Measurements from ENCODE around the gene FAM13A. TPM values are rescaled to one million over a fixed set of nuclear protein-coding genes. Genes with fewer than 3 reads are reported as not detected.

Gene FAM13A
- total and polyA plus RNA-seq, 2 of the 13 experiments (the other 11 are each of a cell fraction or from before 2014, with no cell fraction given), result 1.2 to 36.2 TPM

GRCh38 chr4:88964450-88964849 is 92.5 kb downstream of the FAM13A start:
- no peak for DNase-seq (ENCODE audit: low spot score)
- CTCF ChIA-PET (ENCODE audit: low intra/inter-chr PET ratio, low total read pairs), result no interaction called here

GRCh38 chr4:88963817-88964216 is 93.2 kb downstream of the FAM13A start:
- in situ Hi-C loops (cut with HindIII; ENCODE audit: extremely low pct_ligation_motif_present, low pct_unique_long_range_greater_than_20kb), result no loop called here
- Histone ChIP-seq H3K9me3 (ENCODE audit: low read length) (no peaks in the 10 kb centered on the region), H3K4me3 (replicated peaks in 1 of 3; ENCODE audit: insufficient read depth in 1 of 3, low read depth in 2 of 3, low read length in 3 of 3) (no peak overlapping the region), H4K20me1 (ENCODE audit: insufficient read depth, low read length) (no peaks in the 10 kb centered on the region), H3K27ac (ENCODE audit: extremely low read length, insufficient read depth, low read length) (no peak overlapping the region), H2AFZ (ENCODE audit: low read length) (no peak overlapping the region), H3K4me1 (ENCODE audit: insufficient read depth, low read length) (peaks cover 15% of the 10 kb centered on the region), H3K36me3 (replicated peaks in 1 of 2; ENCODE audit: control insufficient read depth in 1 of 2, insufficient read depth in 2 of 2, low read length in 2 of 2) (no peaks in the 10 kb centered on the region), H3K9ac (ENCODE audit: insufficient read depth, low read depth, low read length) (no peak overlapping the region), H3K79me2 (ENCODE audit: insufficient read depth, low read length) (no peaks in the 10 kb centered on the region), H3K4me2 (ENCODE audit: low read depth, low read length) (no peak overlapping the region), H3K27me3 (ENCODE audit: control insufficient read depth in 1 of 2, insufficient read depth in 2 of 2, low read length in 2 of 2) (no peaks in the 10 kb centered on the region; a peak in 2 of 5 replicates)
- whole genome bisulfite sequencing (ENCODE audit: low lambda C conversion rate), result 12% methylated on average over 2 of the region's 2 CpGs
- no TSS peak for BruUV-seq (replicated peaks)
- intact Hi-C loops (cut with micrococcal nuclease; ENCODE audit: unreplicated experiment), result no loop called here
- ChIA-PET POLR2A (no interaction called here), CTCF (ENCODE audit: low intra/inter-chr PET ratio, low total read pairs) (no interaction called here)
- TF ChIP-seq MBNL3 (CRISPR knock-in tag; conservative IDR thresholded peaks at IDR 0.05), result no peak
- TF ChIP-seq, protein P1, sequence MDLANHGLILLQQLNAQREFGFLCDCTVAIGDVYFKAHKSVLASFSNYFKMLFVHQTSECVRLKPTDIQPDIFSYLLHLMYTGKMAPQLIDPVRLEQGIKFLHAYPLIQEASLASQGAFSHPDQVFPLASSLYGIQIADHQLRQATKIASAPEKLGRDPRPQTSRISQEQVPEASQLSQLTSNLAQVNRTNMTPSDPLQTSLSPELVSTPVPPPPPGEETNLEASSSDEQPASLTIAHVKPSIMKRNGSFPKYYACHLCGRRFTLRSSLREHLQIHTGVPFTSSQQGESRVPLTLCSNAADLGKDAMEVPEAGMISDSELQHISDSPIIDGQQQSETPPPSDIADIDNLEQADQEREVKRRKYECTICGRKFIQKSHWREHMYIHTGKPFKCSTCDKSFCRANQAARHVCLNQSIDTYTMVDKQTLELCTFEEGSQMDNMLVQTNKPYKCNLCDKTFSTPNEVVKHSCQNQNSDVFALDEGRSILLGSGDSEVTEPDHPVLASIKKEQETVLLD (CRISPR knock-in tag; IDR thresholded peaks at IDR 0.05; ENCODE audit: low read depth), result no peak
- TF ChIP-seq HDAC2 (CRISPR knock-in tag; IDR thresholded peaks at IDR 0.05), result no peak
- TF ChIP-seq ZNF24 (IDR thresholded peaks at IDR 0.05), result peak; percentile 82
- TF ChIP-seq ZNF816 (CRISPR knock-in tag; IDR thresholded peaks at IDR 0.05; ENCODE audit: borderline replicate concordance), result no peak
- TF ChIP-seq GZF1 (CRISPR knock-in tag; IDR thresholded peaks at IDR 0.05), result no peak
- no peak for TF ChIP-seq FOXP1 (IDR thresholded peaks at IDR 0.05)
- TF ChIP-seq FOXP1 (CRISPR knock-in tag; IDR thresholded peaks at IDR 0.05), result peak; percentile 50; the same call in 1 of the 2 replicates
- peak; percentile 30; the same call in 1 of the 2 replicates for TF ChIP-seq CEBPB (IDR thresholded peaks at IDR 0.05; ENCODE audit: borderline replicate concordance, low read depth, low read length)
- no peak for TF ChIP-seq BHLHE40 (IDR thresholded peaks at IDR 0.05; ENCODE audit: low read length)
- no peak for TF ChIP-seq ZNF614 (CRISPR knock-in tag; IDR thresholded peaks at IDR 0.05; ENCODE audit: borderline replicate concordance)
- ATAC-seq (no peak), FAIRE-seq (no peak), DNase-seq (ENCODE audit: low spot score) (no peak)

More at GRCh38 chr4:88964450-88964849, 92.5 kb downstream of the FAM13A start:
- 41% methylated on average over 4 of the region's 4 CpGs for WGBS (ENCODE audit: low lambda C conversion rate)
- Histone ChIP-seq H3K4me1 (ENCODE audit: insufficient read depth, low read length) (peaks cover 21% of the 10 kb centered on the region), H3K27me3 (ENCODE audit: control insufficient read depth in 1 of 2, insufficient read depth in 2 of 2, low read length in 2 of 2) (no peaks in the 10 kb centered on the region; a peak in 1 of 5 replicates), H2AFZ (ENCODE audit: low read length) (no peak overlapping the region), H3K79me2 (ENCODE audit: insufficient read depth, low read length) (no peaks in the 10 kb centered on the region), H4K20me1 (ENCODE audit: insufficient read depth, low read length) (no peaks in the 10 kb centered on the region), H3K36me3 (replicated peaks in 1 of 2; ENCODE audit: control insufficient read depth in 1 of 2, insufficient read depth in 2 of 2, low read length in 2 of 2) (no peaks in the 10 kb centered on the region), H3K4me2 (ENCODE audit: low read depth, low read length) (no peak overlapping the region), H3K9me3 (ENCODE audit: low read length) (no peaks in the 10 kb centered on the region), H3K27ac (ENCODE audit: extremely low read length, insufficient read depth, low read length) (no peak overlapping the region), H3K9ac (ENCODE audit: insufficient read depth, low read depth, low read length) (no peak overlapping the region), H3K4me3 (replicated peaks in 1 of 3; ENCODE audit: insufficient read depth in 1 of 3, low read depth in 2 of 3, low read length in 3 of 3) (no peak overlapping the region)
- in situ Hi-C loops (cut with HindIII; ENCODE audit: extremely low pct_ligation_motif_present, low pct_unique_long_range_greater_than_20kb) (no loop called here), intact Hi-C loops (cut with micrococcal nuclease; ENCODE audit: unreplicated experiment) (no loop called here)
- no TSS peak for BruUV-seq (replicated peaks)
- TF ChIP-seq SIN3B (IDR thresholded peaks at IDR 0.05; ENCODE audit: low read length) (no peak), HDAC6 (IDR thresholded peaks at IDR 0.05; ENCODE audit: low read depth, low read length) (no peak), RAD21 (CRISPR knock-in tag; IDR thresholded peaks at IDR 0.05) (no peak)
- ATAC-seq (no peak), FAIRE-seq (no peak)
- POLR2A ChIA-PET, result no interaction called here
